K562 (cell line): ENCODE measurements around the gene PFKFB2. TPM values are rescaled to one million over a fixed set of nuclear protein-coding genes. Genes with fewer than 3 reads are reported as not detected.

ENCODE experiments used
- ATAC-seq: fragments of 200-7000 bp; cut with Tn5 transposase; 3 replicates; pipeline ENCODE4 v1.9.1; 2020; ENCODE audit warnings: moderate library complexity
- BruUV-seq: library from RNA; stranded (reverse); fragments of 400-500 nt; replicated peaks from 2 replicates; lab custom pipeline; 2021; lab: Mats Ljungman, UMichigan
- CTCF ChIA-PET: fragments of 300-600 bp; formaldehyde crosslinking; extraction: SDS; loops from one replicate; lab custom pipeline; 2021; ENCODE audit warnings: low intra/inter-chr PET ratio; lab: Yijun Ruan, JAX
- POLR2A ChIA-PET: fragments of 300-600, 350-650 bp; sonication (Branson Sonifier 250); formaldehyde crosslinking; extraction: SDS; loops from one replicate; lab custom pipeline; 2021; ENCODE audit warnings: antibody characterized with exemption, inconsistent platforms; lab: Yijun Ruan, JAX
- DNase-seq, 4 experiments: peaks; one replicate each; pipeline versions ENCODE4 v3.0.0 to v3.0.0-alpha.2; 2011 to 2018; ENCODE audit warnings: low spot score in 3 of 4, mixed read lengths in 3 of 4; ENCODE audit errors: extremely low read depth in 1 of 4
- FAIRE-seq: peaks from 2 replicates; lab custom pipeline; 2011; peaks lifted over from hg19 to GRCh38; lab: Jason Lieb, UNC
- H2AFZ ChIP-seq: 2 replicates; pipeline ENCODE4 v1.6.0; 2011; ENCODE audit warnings: low read depth, low read length, control low read depth, inconsistent platforms
- H3K27ac ChIP-seq: fragments of 200-600 bp; 3 replicates; pipeline ENCODE4 v1.8.0; 2011; ENCODE audit warnings: low read depth, mild to moderate bottlenecking, control low read depth, inconsistent platforms, low read length, moderate library complexity, mixed read lengths; ENCODE audit errors: extremely low read depth
- H3K27me3 ChIP-seq, 2 experiments: fragments of 300-600 bp in 1 of 2; 2 replicates in 1 of 2; 3 replicates in 1 of 2; pipeline versions ENCODE4 v1.6.0 to v1.8.0; 2011; ENCODE audit warnings: inconsistent platforms in 2 of 2, low read length in 2 of 2, mild to moderate bottlenecking in 1 of 2, mixed read lengths in 1 of 2, moderate library complexity in 1 of 2; ENCODE audit not compliant: control insufficient read depth in 2 of 2, insufficient read depth in 2 of 2
- H3K36me3 ChIP-seq: fragments of 300-600 bp; 3 replicates; pipeline ENCODE4 v1.8.0; 2011; ENCODE audit warnings: mild to moderate bottlenecking, low read length, inconsistent platforms; ENCODE audit not compliant: control insufficient read depth, insufficient read depth
- H3K4me1 ChIP-seq, 2 experiments: fragments of 200-600 bp in 1 of 2; replicated peaks in 1 of 2; 2 replicates in 1 of 2; 3 replicates in 1 of 2; pipeline versions ENCODE4 v1.5.1 to v1.8.0; 2011; ENCODE audit warnings: inconsistent platforms in 2 of 2, low read length in 2 of 2, mild to moderate bottlenecking in 1 of 2, mixed read lengths in 1 of 2, moderate library complexity in 1 of 2; ENCODE audit not compliant: control insufficient read depth in 2 of 2, insufficient read depth in 2 of 2
- H3K4me2 ChIP-seq: 2 replicates; pipeline ENCODE4 v1.6.1; 2011; ENCODE audit warnings: low read length, control low read depth, inconsistent platforms, mixed read lengths; ENCODE audit not compliant: insufficient read depth
- H3K4me3 ChIP-seq: fragments of 200-600 bp; sonication (generic), shearing (Covaris generic); 2 replicates; pipeline ENCODE4 v1.5.1; 2016; ENCODE audit warnings: control low read depth, inconsistent platforms
- H3K79me2 ChIP-seq: fragments of 200-600 bp; 3 replicates; pipeline ENCODE4 v1.8.0; 2011; ENCODE audit warnings: low read length, inconsistent platforms; ENCODE audit not compliant: control insufficient read depth, insufficient read depth
- H3K9ac ChIP-seq, 2 experiments: 2 replicates each; pipeline versions ENCODE4 v1.6.0 to v1.6.1; 2011; ENCODE audit warnings: low read depth in 2 of 2, low read length in 2 of 2, control low read depth in 1 of 2, inconsistent platforms in 1 of 2, mild to moderate bottlenecking in 1 of 2, mixed read lengths in 1 of 2; ENCODE audit not compliant: insufficient read depth in 1 of 2
- H3K9me1 ChIP-seq: one replicate; pipeline ENCODE4 v1.6.0; 2011; ENCODE audit warnings: inconsistent platforms, mild to moderate bottlenecking, low read length, moderate library complexity; ENCODE audit not compliant: control insufficient read depth, insufficient read depth
- H3K9me3 ChIP-seq: replicated peaks from 2 replicates; pipeline ENCODE4 v1.5.1; 2011; ENCODE audit warnings: low read depth, low read length, inconsistent platforms; ENCODE audit not compliant: control insufficient read depth, insufficient read depth
- H4K20me1 ChIP-seq: replicated peaks from 2 replicates; pipeline ENCODE4 v1.6.1; 2011; ENCODE audit warnings: low read length, inconsistent platforms, mixed read lengths; ENCODE audit not compliant: control insufficient read depth, insufficient read depth
- DMBX1 ChIP-seq: fragments of 250-450 bp; sonication (Bioruptor Pico); IDR thresholded peaks from 2 replicates; pipeline ENCODE4 v1.8.0; 2022; ENCODE audit warnings: inconsistent platforms, mild to moderate bottlenecking, moderate library complexity, borderline replicate concordance
- ELF1 ChIP-seq: fragments of 200-800 bp; sonication (Bioruptor generic); IDR thresholded peaks from 2 replicates; pipeline ENCODE4 v1.6.1; 2016; ENCODE audit warnings: missing genetic modification characterization, missing compliant biosample characterization
- FOXA3 ChIP-seq, 2 experiments: fragments of 450-650 bp in 1 of 2; sonication (generic) in 1 of 2; formaldehyde crosslinking; IDR thresholded peaks in 1 of 2; conservative IDR thresholded peaks in 1 of 2; 2 replicates each; pipeline versions ENCODE4 v1.4.0 to v1.8.0; 2020 to 2022; ENCODE audit warnings: mild to moderate bottlenecking in 2 of 2, missing genetic modification reagents in 1 of 2
- MIER1 ChIP-seq: fragments of 450-650 bp; IDR thresholded peaks from 2 replicates; pipeline ENCODE4 v1.6.1; 2016; ENCODE audit warnings: antibody characterized with exemption, mild to moderate bottlenecking, low read depth
- NR2C1 ChIP-seq, 2 experiments: fragments of 450-650 bp; IDR thresholded peaks; 2 replicates each; pipeline ENCODE4 v1.6.1; 2017; ENCODE audit warnings: mild to moderate bottlenecking in 2 of 2, antibody characterized with exemption in 1 of 2, inconsistent platforms in 1 of 2, missing compliant biosample characterization in 1 of 2, missing genetic modification characterization in 1 of 2
- PTTG1 ChIP-seq: fragments of 450-650 bp; IDR thresholded peaks from 2 replicates; pipeline ENCODE4 v1.6.1; 2016; ENCODE audit warnings: low read depth, mild to moderate bottlenecking, missing genetic modification characterization, missing compliant biosample characterization
- RBM17 ChIP-seq: fragments of 200-400 bp; formaldehyde crosslinking; IDR thresholded peaks from 2 replicates; pipeline ENCODE4 v1.6.1; 2017; ENCODE audit warnings: low read depth, mild to moderate bottlenecking, low read length, borderline replicate concordance
- TCF3 ChIP-seq: sonication (generic); formaldehyde crosslinking; IDR thresholded peaks from 2 replicates; pipeline ENCODE4 v1.4.0; 2020; ENCODE audit warnings: mild to moderate bottlenecking, missing genetic modification reagents
- ZFP1 ChIP-seq: fragments of 450-650 bp; formaldehyde crosslinking; IDR thresholded peaks from 2 replicates; pipeline ENCODE4 v1.4.0; 2020; ENCODE audit warnings: mild to moderate bottlenecking, mixed read lengths
- ZNF24 ChIP-seq: fragments of 450-650 bp; IDR thresholded peaks from 2 replicates; pipeline ENCODE4 v1.6.1; 2016
- ZNF79 ChIP-seq: fragments of 250-450 bp; sonication (Bioruptor Pico); IDR thresholded peaks from 2 replicates; pipeline ENCODE4 v1.4.0; 2020; ENCODE audit warnings: low read depth, mild to moderate bottlenecking, moderate library complexity
- WGBS: fragments of 100-300 bp; shearing (Covaris generic); methylation state at CpG from one replicate; pipeline ENCODE4 v1.1.6; 2016; ENCODE audit warnings: low coverage, mixed read lengths; ENCODE audit not compliant: insufficient coverage; ENCODE audit errors: missing lambda C conversion rate; 5-methylcytosine and 5-hydroxymethylcytosine counted together
- in situ Hi-C: fragments of 300-500 bp; cut with MboI; formaldehyde crosslinking; loops from 4 replicates; pipeline ENCODE4 v1.15.0; 2018; ENCODE audit warnings: inconsistent platforms, mixed read lengths
- intact Hi-C: fragments of 100-400 bp; cut with micrococcal nuclease; formaldehyde crosslinking; loops from 2 replicates; pipeline ENCODE4 v1.14.2; 2022
- polyA plus RNA-seq, 8 experiments: library from polyadenylated mRNA; depleted of rRNA in 4 of 8; stranded (reverse) in 5 of 8; unstranded in 3 of 8; fragments of >200 nt; fragmentation: Nextera tagmentation in 2 of 8; fragmentation: Illumina TruSeq in 1 of 8; extraction: Ambion mirVana in 2 of 8; extraction: Trizol in 1 of 8; gene quantifications; 2 replicates each; pipeline versions ENCODE4 v1.2.1 to v1.2.3, GENCODE V29; 2011 to 2014; ENCODE audit warnings: inconsistent platforms in 1 of 8, missing spikeins in 1 of 8
- total RNA-seq, 7 experiments: library from RNA; depleted of rRNA in 6 of 7; stranded (reverse); fragments of >200 nt in 6 of 7; fragmentation: Illumina TruSeq in 2 of 7; extraction: Trizol in 2 of 7; gene quantifications; 2 replicates each; pipeline versions ENCODE4 v1.2.1 to v1.2.3, GENCODE V29; 2011 to 2021; ENCODE audit warnings: low replicate concordance in 1 of 7

Gene PFKFB2
- total and polyA plus RNA-seq, 9 of the 15 experiments (the other 6 are each of a cell fraction or from before 2014, with no cell fraction given), result 6.9 to 26.0 (median 16.4) TPM

GRCh38 chr1:207081088-207081487 lies 28.0 kb downstream of the PFKFB2 start:
- Histone ChIP-seq H2AFZ (no peak overlapping the region), H3K4me3 (no peak overlapping the region), H3K27me3 (no peaks in the 10 kb centered on the region), H3K9me1 (no peaks in the 10 kb centered on the region), H4K20me1 (no peaks in the 10 kb centered on the region), H3K9me3 (no peaks in the 10 kb centered on the region), H3K79me2 (no peaks in the 10 kb centered on the region), H3K9ac (no peak overlapping the region), H3K36me3 (peaks cover 4% of the 10 kb centered on the region; the same call in 1 of the 3 replicates), H3K4me1 (peaks cover 0 to 23% of the 10 kb centered on the region in 2 experiments; a peak in 4 of 5 replicates), H3K27ac (no peak overlapping the region), H3K4me2 (no peak overlapping the region)
- ChIA-PET CTCF (no interaction called here), POLR2A (interaction anchor here (0.9 to 1.4 kb wide), 2 partner anchors 13 to 148 kb away, joined by 3 to 4 read pairs; no protein-coding TSS in a partner anchor)
- WGBS, result 38% methylated on average over 2 of the region's 2 CpGs
- FAIRE-seq (no peak), DNase-seq (no peak), ATAC-seq (no peak)
- TF ChIP-seq RBM17 (no peak), ZNF24 (no peak), ZNF79 (CRISPR knock-in tag) (no peak), ZFP1 (CRISPR knock-in tag) (no peak), FOXA3 (CRISPR knock-in tag; conservative IDR thresholded peaks at IDR 0.05 in 1 of 2, IDR thresholded peaks at IDR 0.05 in 1 of 2) (no peak), ELF1 (no peak), PTTG1 (tag) (no peak), DMBX1 (CRISPR knock-in tag) (no peak), TCF3 (CRISPR knock-in tag) (no peak), MIER1 (no peak), NR2C1 (IDR thresholded peaks at IDR 0.05) (no peak), NR2C1 (tag; IDR thresholded peaks at IDR 0.05) (no peak)
- no TSS peak for BruUV-seq
- in situ Hi-C loops (no loop called here), intact Hi-C loops (loop anchor here (5.0 kb wide), 1 partner anchor 241 kb away; the partner anchor contains the start of gene CD55)
